Endothelial cell (in vitro differentiated cells): ENCODE results near the gene TACR2. TPM values are rescaled to one million over a fixed set of nuclear protein-coding genes. Genes with fewer than 3 reads are reported as not detected.

Experiments
- DNase-seq: peaks from one replicate; pipeline ENCODE4 v3.0.0; 2021; ENCODE audit warnings: low spot score
- H3K27ac Mint-ChIP-seq: one replicate; pipeline ENCODE4 v1.8.0; 2021; ENCODE audit warnings: mixed read lengths, inconsistent platforms; ENCODE audit not compliant: unreplicated experiment
- H3K27me3 Mint-ChIP-seq: one replicate; pipeline ENCODE4 v1.8.0; 2021; ENCODE audit warnings: mild to moderate bottlenecking, moderate library complexity, mixed read lengths, inconsistent platforms; ENCODE audit not compliant: unreplicated experiment
- H3K36me3 Mint-ChIP-seq: one replicate; pipeline ENCODE4 v1.8.0; 2021; ENCODE audit warnings: mild to moderate bottlenecking, low read depth, mixed read lengths, inconsistent platforms; ENCODE audit not compliant: unreplicated experiment
- H3K4me1 Mint-ChIP-seq: one replicate; pipeline ENCODE4 v1.8.0; 2021; ENCODE audit warnings: mild to moderate bottlenecking, mixed read lengths, inconsistent platforms; ENCODE audit not compliant: unreplicated experiment
- H3K4me3 Mint-ChIP-seq: one replicate; pipeline ENCODE4 v1.8.0; 2021; ENCODE audit warnings: mild to moderate bottlenecking, mixed read lengths, inconsistent platforms; ENCODE audit not compliant: unreplicated experiment
- H3K9me3 Mint-ChIP-seq: one replicate; pipeline ENCODE4 v1.8.0; 2021; ENCODE audit warnings: mixed read lengths, inconsistent platforms; ENCODE audit not compliant: unreplicated experiment
- CTCF ChIP-seq: fragments of 200-600 bp; sonication (generic); IDR thresholded peaks from one replicate; pipeline ENCODE4 v1.5.0; 2021; ENCODE audit warnings: antibody characterized with exemption; ENCODE audit not compliant: unreplicated experiment
- total RNA-seq: library from RNA; stranded (reverse); fragmentation: NEBNext Ultra II Directional; extraction: Animal tissue kit (Norgen Biotek cat#: 25700); gene quantifications from one replicate; pipeline ENCODE4 v1.2.1, GENCODE V29; 2021; ENCODE audit not compliant: unreplicated experiment

TACR2 gene
- total RNA-seq, 1 donor from 2014 or later, result not detected

- no peak overlapping the region for H3K27ac Mint-ChIP-seq
- no peaks in the 10 kb centered on the region for H3K9me3 Mint-ChIP-seq
- peaks cover 9% of the 10 kb centered on the region for H3K36me3 Mint-ChIP-seq
- peaks cover 17% of the 10 kb centered on the region for H3K4me1 Mint-ChIP-seq
- peak; percentile 92 for TF ChIP-seq CTCF
- H3K27me3 Mint-ChIP-seq, result peaks cover 14% of the 10 kb centered on the region
- peak; percentile 96 for DNase-seq
- no peak overlapping the region for H3K4me3 Mint-ChIP-seq
Measured at GRCh38 chr10:69408318-69409175, 8.2 kb downstream of the TACR2 start.

- Mint-ChIP-seq H3K27ac (no peak overlapping the region), H3K4me1 (peaks cover 17% of the 10 kb centered on the region), H3K36me3 (peaks cover 11% of the 10 kb centered on the region), H3K9me3 (no peaks in the 10 kb centered on the region), H3K27me3 (peaks cover 14% of the 10 kb centered on the region), H3K4me3 (no peak overlapping the region)
- TF ChIP-seq CTCF, result no peak
- DNase-seq, result no peak
Measured at GRCh38 chr10:69407621-69408301, 9.0 kb downstream of the TACR2 start.

- Mint-ChIP-seq H3K9me3 (no peaks in the 10 kb centered on the region), H3K27ac (peak overlapping the region; percentile 72), H3K4me1 (peaks cover 17% of the 10 kb centered on the region), H3K36me3 (peaks cover 16% of the 10 kb centered on the region), H3K4me3 (no peak overlapping the region), H3K27me3 (peaks cover 14% of the 10 kb centered on the region)
- no peak for DNase-seq
- no peak for TF ChIP-seq CTCF
Measured at GRCh38 chr10:69406816-69407580, 9.7 kb downstream of the TACR2 start.

GRCh38 chr10:69406302-69406811, 10.4 kb downstream of the TACR2 start:
- no peak for DNase-seq
- Mint-ChIP-seq H3K4me3 (no peak overlapping the region), H3K27ac (peak overlapping the region; percentile 72), H3K9me3 (no peaks in the 10 kb centered on the region), H3K36me3 (peaks cover 23% of the 10 kb centered on the region), H3K4me1 (peaks cover 17% of the 10 kb centered on the region), H3K27me3 (peaks cover 14% of the 10 kb centered on the region)
- TF ChIP-seq CTCF, result no peak
